Astrocyte (in vitro differentiated cells and primary cell): ENCODE results near the gene NKAIN2. TPM values are rescaled to one million over a fixed set of nuclear protein-coding genes. Genes with fewer than 3 reads are reported as not detected.
A peak's percentile ranks its signal among the peaks of the same experiment; 100 is the strongest.

Source experiments
- DNase-seq: peaks from one replicate; pipeline ENCODE4 v3.0.0-alpha.2; 2010; ENCODE audit warnings: low read depth
- FAIRE-seq: peaks from 2 replicates; lab custom pipeline; 2011; peaks lifted over from hg19 to GRCh38; lab: Jason Lieb, UNC
- H2AFZ ChIP-seq: 2 replicates; pipeline ENCODE4 v1.6.0; 2012; ENCODE audit warnings: low read depth, low read length, inconsistent platforms
- H3K27ac ChIP-seq: 2 replicates; pipeline ENCODE4 v1.5.1; 2011; ENCODE audit warnings: low read depth, low read length, inconsistent platforms
- H3K27me3 ChIP-seq: 2 replicates; pipeline ENCODE4 v1.6.0; 2011; ENCODE audit warnings: low read length, inconsistent platforms; ENCODE audit not compliant: insufficient read depth
- H3K36me3 ChIP-seq: 2 replicates; pipeline ENCODE4 v1.5.1; 2011; ENCODE audit warnings: low read length, inconsistent platforms; ENCODE audit not compliant: insufficient read depth
- H3K4me1 ChIP-seq: 2 replicates; pipeline ENCODE4 v1.5.1; 2011; ENCODE audit warnings: low read length, inconsistent platforms; ENCODE audit not compliant: insufficient read depth
- H3K4me2 ChIP-seq: 2 replicates; pipeline ENCODE4 v1.6.0; 2012; ENCODE audit warnings: low read length, inconsistent platforms
- H3K4me3 ChIP-seq: 2 replicates; pipeline ENCODE4 v1.5.1; 2011; ENCODE audit warnings: low read depth, mild to moderate bottlenecking, low read length, inconsistent platforms; ENCODE audit not compliant: insufficient read depth
- H3K79me2 ChIP-seq: 2 replicates; pipeline ENCODE4 v1.6.0; 2012; ENCODE audit warnings: mild to moderate bottlenecking, low read length, inconsistent platforms; ENCODE audit not compliant: insufficient read depth
- H3K9ac ChIP-seq: 2 replicates; pipeline ENCODE4 v1.6.0; 2012; ENCODE audit warnings: mild to moderate bottlenecking, low read length, inconsistent platforms
- H3K9me3 ChIP-seq: 2 replicates; pipeline ENCODE4 v1.5.1; 2012; ENCODE audit warnings: low read depth, mild to moderate bottlenecking, low read length, inconsistent platforms; ENCODE audit not compliant: insufficient read depth
- H4K20me1 ChIP-seq: 2 replicates; pipeline ENCODE4 v1.6.0; 2012; ENCODE audit warnings: low read length, inconsistent platforms; ENCODE audit not compliant: insufficient read depth
- H3K27ac Mint-ChIP-seq: one replicate; pipeline ENCODE4 v1.8.0; 2021; ENCODE audit warnings: mild to moderate bottlenecking, mixed read lengths; ENCODE audit not compliant: unreplicated experiment
- H3K27me3 Mint-ChIP-seq: one replicate; pipeline ENCODE4 v1.8.0; 2021; ENCODE audit warnings: low read depth, mixed read lengths; ENCODE audit not compliant: unreplicated experiment
- H3K36me3 Mint-ChIP-seq: one replicate; pipeline ENCODE4 v1.8.0; 2021; ENCODE audit warnings: low read depth, mixed read lengths; ENCODE audit not compliant: unreplicated experiment
- H3K4me1 Mint-ChIP-seq: one replicate; pipeline ENCODE4 v1.8.0; 2021; ENCODE audit warnings: low read depth, mixed read lengths; ENCODE audit not compliant: unreplicated experiment
- H3K4me3 Mint-ChIP-seq: one replicate; pipeline ENCODE4 v1.8.0; 2021; ENCODE audit warnings: mild to moderate bottlenecking, moderate library complexity, mixed read lengths; ENCODE audit not compliant: unreplicated experiment
- H3K9me3 Mint-ChIP-seq: one replicate; pipeline ENCODE4 v1.8.0; 2021; ENCODE audit warnings: mild to moderate bottlenecking, mixed read lengths; ENCODE audit not compliant: unreplicated experiment
- EZH2 ChIP-seq: IDR thresholded peaks from 2 replicates; pipeline ENCODE4 v1.6.1; 2012; ENCODE audit warnings: mild to moderate bottlenecking, low read length, inconsistent platforms; ENCODE audit not compliant: insufficient read depth
- total RNA-seq: library from RNA; stranded (reverse); gene quantifications from 2 replicates; pipeline ENCODE4 v1.2.1, GENCODE V29; 2021
- TF ChIP-seq, protein P1 (sequence below): IDR thresholded peaks from 2 replicates; pipeline ENCODE4 v1.5.1; 2011; ENCODE audit warnings: low read depth, mild to moderate bottlenecking, inconsistent platforms, low read length, moderate library complexity; ENCODE audit not compliant: insufficient read depth

NKAIN2 gene
- total RNA-seq, 1 donor from 2014 or later: 0.07 TPM

DNA sequence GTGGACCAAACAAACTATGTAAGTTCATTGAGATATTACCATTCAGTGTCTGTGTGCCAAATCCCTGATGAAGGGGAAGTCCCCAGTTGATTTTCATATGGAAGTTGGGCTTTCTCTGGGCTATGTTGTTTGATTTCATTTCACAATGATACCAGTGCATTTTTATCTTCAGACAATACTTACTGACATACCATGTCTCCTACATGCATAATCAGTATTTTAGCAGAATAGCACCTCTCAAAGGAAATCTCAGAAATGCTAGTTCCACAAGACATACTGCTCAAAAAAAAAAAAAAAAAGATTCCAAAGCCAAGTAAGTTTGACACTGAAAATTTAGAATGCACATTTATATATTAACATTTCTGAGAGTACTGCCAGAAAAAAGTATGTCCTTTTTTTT lies 989.7 kb downstream of the NKAIN2 start:
- H3K4me1 ChIP-seq: peaks cover 6% of the 10 kb centered on the region
- no peaks in the 10 kb centered on the region for H3K36me3 ChIP-seq
- Mint-ChIP-seq H3K36me3 (no peaks in the 10 kb centered on the region), H3K4me3 (no peak overlapping the region), H3K4me1 (no peaks in the 10 kb centered on the region), H3K9me3 (no peaks in the 10 kb centered on the region), H3K27ac (no peak overlapping the region), H3K27me3 (peaks cover 2% of the 10 kb centered on the region)
- H3K4me2 ChIP-seq: no peak overlapping the region
- TF ChIP-seq, protein P1, sequence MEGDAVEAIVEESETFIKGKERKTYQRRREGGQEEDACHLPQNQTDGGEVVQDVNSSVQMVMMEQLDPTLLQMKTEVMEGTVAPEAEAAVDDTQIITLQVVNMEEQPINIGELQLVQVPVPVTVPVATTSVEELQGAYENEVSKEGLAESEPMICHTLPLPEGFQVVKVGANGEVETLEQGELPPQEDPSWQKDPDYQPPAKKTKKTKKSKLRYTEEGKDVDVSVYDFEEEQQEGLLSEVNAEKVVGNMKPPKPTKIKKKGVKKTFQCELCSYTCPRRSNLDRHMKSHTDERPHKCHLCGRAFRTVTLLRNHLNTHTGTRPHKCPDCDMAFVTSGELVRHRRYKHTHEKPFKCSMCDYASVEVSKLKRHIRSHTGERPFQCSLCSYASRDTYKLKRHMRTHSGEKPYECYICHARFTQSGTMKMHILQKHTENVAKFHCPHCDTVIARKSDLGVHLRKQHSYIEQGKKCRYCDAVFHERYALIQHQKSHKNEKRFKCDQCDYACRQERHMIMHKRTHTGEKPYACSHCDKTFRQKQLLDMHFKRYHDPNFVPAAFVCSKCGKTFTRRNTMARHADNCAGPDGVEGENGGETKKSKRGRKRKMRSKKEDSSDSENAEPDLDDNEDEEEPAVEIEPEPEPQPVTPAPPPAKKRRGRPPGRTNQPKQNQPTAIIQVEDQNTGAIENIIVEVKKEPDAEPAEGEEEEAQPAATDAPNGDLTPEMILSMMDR: no peak
- no peak for TF ChIP-seq EZH2
- no peaks in the 10 kb centered on the region for H4K20me1 ChIP-seq
- H2AFZ ChIP-seq: no peak overlapping the region
- H3K9ac ChIP-seq: no peak overlapping the region
- H3K9me3 ChIP-seq: no peaks in the 10 kb centered on the region
- no peak overlapping the region for H3K27ac ChIP-seq
- no peak for DNase-seq
- H3K79me2 ChIP-seq: no peaks in the 10 kb centered on the region
- no peaks in the 10 kb centered on the region for H3K27me3 ChIP-seq
- H3K4me3 ChIP-seq: no peak overlapping the region
- no peak for FAIRE-seq

DNA sequence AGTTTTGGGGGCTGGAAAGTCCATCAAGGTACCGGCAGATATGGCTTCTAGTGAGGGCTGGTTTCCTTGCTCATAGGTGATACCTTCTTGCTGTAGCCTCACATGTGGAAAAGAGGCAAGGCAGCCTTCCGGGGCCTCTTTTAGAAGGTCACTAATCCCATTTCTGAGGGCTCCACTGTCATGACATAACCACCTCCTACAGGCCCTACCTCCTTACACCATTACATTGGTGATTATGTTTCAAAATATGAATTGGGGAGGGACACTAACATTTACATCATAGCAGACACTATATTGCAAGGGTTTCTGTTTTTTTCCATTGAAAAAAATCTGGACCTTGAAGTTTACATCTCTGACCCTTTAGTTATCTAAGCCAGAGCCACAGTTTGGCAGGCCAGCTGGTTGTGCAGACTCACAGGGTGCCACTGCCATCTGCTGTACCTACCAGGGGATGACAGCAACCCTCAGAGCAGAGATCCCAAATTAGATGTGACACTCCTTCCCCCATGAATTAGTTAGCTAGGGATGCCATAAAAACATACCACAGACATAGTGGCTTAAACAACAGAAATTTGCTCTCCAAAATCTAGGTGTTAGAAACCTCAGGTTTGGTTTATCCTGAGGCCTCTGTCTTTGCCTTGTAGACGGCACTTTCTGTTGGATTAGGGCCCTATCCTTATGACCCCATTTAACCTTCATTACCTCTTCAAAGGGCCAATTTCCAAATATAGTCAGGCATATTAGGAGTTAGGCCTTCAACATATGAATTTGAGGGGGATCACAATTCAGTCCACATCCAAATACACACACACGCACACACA lies 992.2 kb downstream of the NKAIN2 start:
- no peaks in the 10 kb centered on the region for H4K20me1 ChIP-seq
- Mint-ChIP-seq H3K27me3 (peaks cover 2% of the 10 kb centered on the region), H3K4me3 (no peak overlapping the region), H3K27ac (no peak overlapping the region), H3K9me3 (no peaks in the 10 kb centered on the region), H3K36me3 (no peaks in the 10 kb centered on the region), H3K4me1 (no peaks in the 10 kb centered on the region)
- H2AFZ ChIP-seq: no peak overlapping the region
- H3K4me3 ChIP-seq: no peak overlapping the region
- no peak overlapping the region for H3K9ac ChIP-seq
- H3K36me3 ChIP-seq: no peaks in the 10 kb centered on the region
- H3K4me1 ChIP-seq: peaks cover 6% of the 10 kb centered on the region
- TF ChIP-seq, protein P1: peak; percentile 68
- TF ChIP-seq EZH2: no peak
- FAIRE-seq (no peak), DNase-seq (no peak)
- H3K27ac ChIP-seq: no peak overlapping the region
- no peaks in the 10 kb centered on the region for H3K79me2 ChIP-seq
- no peaks in the 10 kb centered on the region for H3K27me3 ChIP-seq
- H3K4me2 ChIP-seq: peak overlapping the region; percentile 1
- no peaks in the 10 kb centered on the region for H3K9me3 ChIP-seq

DNA sequence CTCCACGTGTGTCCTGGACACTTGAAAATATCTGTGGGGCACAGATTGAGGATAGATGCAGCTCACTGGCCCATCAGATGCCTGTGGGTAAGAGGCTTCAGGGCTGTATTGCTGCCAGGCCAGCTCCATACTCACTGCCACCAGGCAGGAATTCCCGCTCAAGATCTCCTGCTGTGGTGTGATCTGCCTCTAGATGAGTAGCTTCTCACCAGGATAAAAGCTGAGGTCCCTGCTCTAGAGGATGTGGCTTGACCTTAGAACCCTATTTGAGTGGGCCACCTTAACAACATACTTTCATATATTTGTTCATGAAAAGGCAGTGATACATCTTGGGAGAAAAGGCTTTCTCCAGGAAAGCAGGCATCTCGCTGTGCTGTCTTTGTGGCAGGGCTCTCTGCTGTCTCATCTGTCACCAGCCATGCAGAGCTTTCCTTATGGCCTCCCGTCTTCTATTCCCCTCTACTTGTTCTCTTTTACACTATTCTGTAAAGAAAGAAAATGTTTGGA lies 992.9 kb downstream of the NKAIN2 start:
- Histone ChIP-seq H3K27ac (no peak overlapping the region), H3K9ac (no peak overlapping the region), H3K27me3 (no peaks in the 10 kb centered on the region), H2AFZ (no peak overlapping the region), H3K4me1 (peaks cover 6% of the 10 kb centered on the region), H3K4me3 (no peak overlapping the region), H3K79me2 (no peaks in the 10 kb centered on the region), H3K4me2 (peak overlapping the region; percentile 1), H4K20me1 (no peaks in the 10 kb centered on the region), H3K9me3 (no peaks in the 10 kb centered on the region), H3K36me3 (no peaks in the 10 kb centered on the region)
- FAIRE-seq (no peak), DNase-seq (no peak)
- Mint-ChIP-seq H3K27ac (no peak overlapping the region), H3K4me3 (no peak overlapping the region), H3K27me3 (peaks cover 2% of the 10 kb centered on the region), H3K9me3 (no peaks in the 10 kb centered on the region), H3K4me1 (no peaks in the 10 kb centered on the region), H3K36me3 (no peaks in the 10 kb centered on the region)
- TF ChIP-seq EZH2: no peak
- TF ChIP-seq, protein P1: no peak
